Stimulated activated CD8-positive, alpha-beta memory T cell treated with anti-CD3 and anti-CD28 coated beads, Interleukin-15, amount 100 ng/mL, for 4 hours (primary cell): ENCODE results near the gene DENND6B.
"Not testable (repeated sequence)": the region's sequence is repeated elsewhere in the genome, so short reads cannot be mapped to it uniquely, and the experiment has no call there.

Experiments
- DNase-seq, 2 donors: peaks; one replicate each; pipeline ENCODE4 v3.0.0-alpha.2; 2020; ENCODE audit warnings: low read depth in 2 of 2

Gene DENND6B

GRCh38 chr22:50339945-50340879 lies 13.4 kb upstream of the DENND6B start:
- DNase-seq = no peak

- DNase-seq = no peak
Observed at GRCh38 chr22:50338860-50339462, 12.1 kb upstream of the DENND6B start.

GRCh38 chr22:50338042-50338573 lies 11.3 kb upstream of the DENND6B start:
- no peak for DNase-seq

GRCh38 chr22:50337262-50338041 lies 10.6 kb upstream of the DENND6B start:
- no peak for DNase-seq

GRCh38 chr22:50334433-50334832 lies 7.6 kb upstream of the DENND6B start:
- not testable (repeated sequence) for DNase-seq

GRCh38 chr22:50329236-50329635 lies 2.4 kb upstream of the DENND6B start:
- DNase-seq = no peak

GRCh38 chr22:50327711-50328019 lies 853 bp upstream of the DENND6B start:
- DNase-seq = no peak

- DNase-seq = no peak
Observed at GRCh38 chr22:50326225-50326955, 422 bp downstream of the DENND6B start.

GRCh38 chr22:50325444-50326224 lies 1.2 kb downstream of the DENND6B start:
- no peak for DNase-seq

GRCh38 chr22:50323900-50324299 lies 2.9 kb downstream of the DENND6B start:
- DNase-seq = no peak

GRCh38 chr22:50322382-50323104 lies 4.3 kb downstream of the DENND6B start:
- not testable (repeated sequence) for DNase-seq

GRCh38 chr22:50320671-50321325 lies 6.0 kb downstream of the DENND6B start:
- DNase-seq = no peak

- DNase-seq = no peak
Observed at GRCh38 chr22:50320116-50320515, 6.7 kb downstream of the DENND6B start.

GRCh38 chr22:50319503-50319951 lies 7.3 kb downstream of the DENND6B start:
- DNase-seq = no peak

GRCh38 chr22:50318698-50319411 lies 8.0 kb downstream of the DENND6B start:
- DNase-seq = no peak

GRCh38 chr22:50318356-50318697 lies 8.5 kb downstream of the DENND6B start:
- no peak for DNase-seq

- no peak for DNase-seq
Observed at GRCh38 chr22:50317674-50318073, 9.1 kb downstream of the DENND6B start.

- DNase-seq = no peak
Observed at GRCh38 chr22:50317178-50317577, 9.6 kb downstream of the DENND6B start.
